ENCODE data around the gene STK33.

DNA sequence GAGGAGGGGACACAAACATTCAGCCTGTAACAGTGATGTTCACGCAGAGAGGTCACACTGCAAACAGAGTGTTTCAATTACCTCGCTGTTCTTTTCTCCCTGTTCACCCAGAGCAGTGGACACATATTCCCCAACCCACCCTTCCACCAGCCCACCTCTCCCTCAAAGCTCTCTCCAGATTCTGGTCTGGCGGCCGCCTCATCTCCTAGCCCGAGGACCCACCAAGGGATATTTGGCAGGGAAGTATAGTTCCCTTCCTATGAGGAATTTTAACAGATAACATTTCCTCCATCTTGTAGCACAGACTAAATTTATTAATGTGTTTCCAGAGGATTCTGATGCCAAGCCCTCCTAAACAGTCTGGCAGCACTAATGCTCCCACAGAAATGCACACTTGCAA lies 219.3 kb downstream of the STK33 start:
- TF ChIP-seq, protein P1, sequence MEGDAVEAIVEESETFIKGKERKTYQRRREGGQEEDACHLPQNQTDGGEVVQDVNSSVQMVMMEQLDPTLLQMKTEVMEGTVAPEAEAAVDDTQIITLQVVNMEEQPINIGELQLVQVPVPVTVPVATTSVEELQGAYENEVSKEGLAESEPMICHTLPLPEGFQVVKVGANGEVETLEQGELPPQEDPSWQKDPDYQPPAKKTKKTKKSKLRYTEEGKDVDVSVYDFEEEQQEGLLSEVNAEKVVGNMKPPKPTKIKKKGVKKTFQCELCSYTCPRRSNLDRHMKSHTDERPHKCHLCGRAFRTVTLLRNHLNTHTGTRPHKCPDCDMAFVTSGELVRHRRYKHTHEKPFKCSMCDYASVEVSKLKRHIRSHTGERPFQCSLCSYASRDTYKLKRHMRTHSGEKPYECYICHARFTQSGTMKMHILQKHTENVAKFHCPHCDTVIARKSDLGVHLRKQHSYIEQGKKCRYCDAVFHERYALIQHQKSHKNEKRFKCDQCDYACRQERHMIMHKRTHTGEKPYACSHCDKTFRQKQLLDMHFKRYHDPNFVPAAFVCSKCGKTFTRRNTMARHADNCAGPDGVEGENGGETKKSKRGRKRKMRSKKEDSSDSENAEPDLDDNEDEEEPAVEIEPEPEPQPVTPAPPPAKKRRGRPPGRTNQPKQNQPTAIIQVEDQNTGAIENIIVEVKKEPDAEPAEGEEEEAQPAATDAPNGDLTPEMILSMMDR (IDR thresholded peaks at IDR 0.05), result no peak
- no peak for TF ChIP-seq POLR2A (IDR thresholded peaks at IDR 0.05)

Measured in esophagus squamous epithelium (tissue), 4 donors.